Esophagus mucosa (tissue), 1 donor: Measurements from ENCODE around the gene HIP1. TPM values are rescaled to one million over a fixed set of nuclear protein-coding genes. Genes with fewer than 3 reads are reported as not detected.
"Not testable (repeated sequence)": the region's sequence is repeated elsewhere in the genome, so short reads cannot be mapped to it uniquely, and the experiment has no call there.

Experiments used
- ATAC-seq: fragments of 200-7000 bp; cut with Tn5 transposase; one replicate; pipeline ENCODE4 v1.9.1; 2020
- total RNA-seq: library from RNA; stranded (reverse); gene quantifications from one replicate; pipeline ENCODE4 v1.2.4, GENCODE V29; 2023
- donor health status: DM: yes; HTN: yes; CAD: no.

HIP1 gene
- total RNA-seq, 1 donor from 2014 or later: 5.4 TPM

DNA sequence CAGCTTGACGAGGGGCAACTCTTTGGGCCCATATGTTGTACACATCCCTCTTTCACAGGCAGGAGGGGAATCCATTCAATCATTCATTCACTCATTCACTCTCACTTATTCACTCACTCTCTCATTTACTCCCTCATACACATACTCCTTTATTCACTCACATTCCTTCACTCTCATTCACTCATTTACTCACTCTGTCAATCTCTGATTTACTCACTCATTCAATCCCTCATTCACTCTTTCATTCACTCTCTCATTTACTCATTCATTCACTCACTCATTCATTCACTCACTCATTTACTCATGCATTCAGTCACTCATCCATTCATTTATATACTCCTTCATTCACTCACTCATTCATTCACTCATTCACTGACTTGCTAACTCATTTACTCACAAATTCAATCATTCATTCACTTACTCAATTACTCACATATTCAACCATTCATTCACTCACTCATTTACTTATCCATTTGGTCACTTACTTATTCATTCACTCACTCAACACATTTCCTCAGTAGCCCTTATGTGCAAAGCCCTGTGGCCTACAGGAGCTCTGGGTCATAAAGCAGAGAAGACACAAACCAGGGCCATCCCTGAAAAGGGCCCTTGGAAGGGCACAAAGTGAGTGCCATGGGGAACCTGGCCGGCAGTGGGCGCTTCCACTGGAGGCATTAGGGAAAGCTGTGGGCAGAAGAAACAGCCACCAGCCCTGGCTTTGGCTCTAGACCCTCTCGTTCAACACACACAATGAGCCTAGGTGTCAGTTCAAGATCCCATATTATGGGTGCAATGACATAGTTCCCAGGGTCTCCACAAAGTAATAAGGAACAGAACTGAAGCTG, 26.0 kb downstream of the HIP1 start:
- no peak for ATAC-seq

GRCh38 chr7:75711656-75712514, 26.9 kb downstream of the HIP1 start:
- no peak for ATAC-seq

DNA sequence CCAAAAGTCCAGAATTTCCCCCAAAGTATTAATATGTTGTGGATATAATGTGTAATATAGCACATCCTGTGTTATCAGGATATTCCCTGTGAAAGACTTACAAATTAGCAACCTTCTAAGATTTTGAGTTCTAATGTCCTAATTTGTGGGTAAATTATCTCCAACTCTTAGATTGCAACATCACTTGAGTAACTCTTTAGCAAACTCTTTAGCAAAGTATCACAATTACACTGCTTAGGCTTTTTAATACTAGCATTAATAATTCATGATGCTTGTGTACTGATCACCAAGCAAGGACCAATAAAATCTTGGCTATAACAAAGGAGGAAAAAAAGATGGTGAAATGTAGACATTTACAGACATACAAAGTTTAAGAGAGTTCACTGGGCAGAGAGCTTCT, 27.7 kb downstream of the HIP1 start:
- ATAC-seq: no peak

- ATAC-seq: no peak
Observed at GRCh38 chr7:75704928-75705327, 33.8 kb downstream of the HIP1 start.

DNA sequence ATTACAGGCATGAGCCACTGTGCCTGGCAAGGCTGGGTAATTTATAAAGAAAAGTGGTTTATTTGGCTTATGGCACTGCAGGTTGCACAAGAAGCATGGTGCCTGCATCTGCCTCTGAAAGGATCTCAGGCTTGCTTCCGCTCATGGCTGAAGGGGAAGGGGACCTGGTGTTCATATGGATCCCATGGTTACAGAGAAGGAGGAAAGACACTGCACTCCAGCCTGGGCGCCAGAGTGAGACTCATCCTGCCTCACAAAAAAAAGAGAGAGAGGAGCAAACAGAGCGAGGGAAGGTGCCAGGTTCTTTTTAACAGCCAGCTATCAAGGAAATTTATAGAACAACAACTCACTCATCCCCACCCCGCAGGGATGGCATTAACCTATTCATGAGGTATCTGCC, 36.2 kb downstream of the HIP1 start:
- no peak for ATAC-seq

- no peak for ATAC-seq
Observed at GRCh38 chr7:75699993-75700392, 38.7 kb downstream of the HIP1 start.

DNA sequence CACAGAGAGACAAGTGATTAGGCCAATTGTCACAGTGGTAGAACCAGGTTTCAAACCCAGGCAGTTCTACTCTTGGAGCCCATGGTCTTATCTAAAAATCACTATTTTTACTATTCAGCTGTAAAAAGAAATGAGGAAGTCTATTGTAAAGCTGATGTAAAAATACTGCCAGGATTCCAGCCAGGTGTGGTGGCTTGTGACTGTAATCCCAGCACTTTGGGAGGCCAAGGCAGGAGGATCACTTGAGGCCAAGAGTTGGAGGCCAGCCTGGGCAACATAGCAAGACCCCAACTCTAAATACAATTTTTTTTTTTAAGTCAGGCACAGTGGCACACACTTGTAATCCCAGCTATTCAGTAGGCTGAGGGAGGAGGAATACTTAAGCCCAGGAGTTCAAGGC, 40.4 kb downstream of the HIP1 start:
- no peak for ATAC-seq

DNA sequence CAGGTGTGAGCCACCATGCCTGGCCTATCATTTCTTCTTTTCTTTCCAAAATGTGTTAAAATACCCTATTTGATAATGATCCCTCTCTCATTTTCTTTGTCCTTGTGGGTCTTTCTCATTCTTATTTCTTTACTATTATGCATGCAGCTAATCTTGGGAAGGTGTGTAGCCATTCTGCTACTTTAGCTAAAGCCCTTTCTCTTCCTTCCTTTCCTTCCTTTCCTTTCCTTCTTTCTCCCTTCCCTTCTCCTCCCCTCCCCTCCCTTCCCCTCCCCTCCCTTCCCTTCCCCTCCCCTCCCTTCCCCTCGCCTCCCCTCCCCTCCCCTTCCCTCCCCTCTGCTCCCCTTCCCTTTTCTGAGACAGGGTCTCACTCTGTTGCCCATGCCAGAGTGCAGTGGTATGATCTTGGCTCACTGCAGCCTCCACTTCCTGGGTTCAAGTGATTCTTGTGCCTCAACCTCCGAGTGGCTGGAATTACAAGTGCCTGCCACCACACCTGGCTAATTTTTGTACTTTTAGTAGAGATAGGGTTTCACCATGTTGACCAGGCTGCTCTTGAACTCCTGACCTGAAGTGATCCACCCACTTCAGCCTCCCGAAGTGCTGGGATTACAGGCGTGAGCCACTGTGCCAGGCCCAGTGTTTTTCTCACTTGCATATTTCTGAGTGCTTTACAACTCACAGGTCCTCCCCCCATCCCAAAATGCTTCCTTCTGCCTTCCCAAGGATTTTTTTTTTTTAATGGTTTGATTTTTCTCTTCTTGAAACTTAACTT, 42.3 kb downstream of the HIP1 start:
- no peak for ATAC-seq

DNA sequence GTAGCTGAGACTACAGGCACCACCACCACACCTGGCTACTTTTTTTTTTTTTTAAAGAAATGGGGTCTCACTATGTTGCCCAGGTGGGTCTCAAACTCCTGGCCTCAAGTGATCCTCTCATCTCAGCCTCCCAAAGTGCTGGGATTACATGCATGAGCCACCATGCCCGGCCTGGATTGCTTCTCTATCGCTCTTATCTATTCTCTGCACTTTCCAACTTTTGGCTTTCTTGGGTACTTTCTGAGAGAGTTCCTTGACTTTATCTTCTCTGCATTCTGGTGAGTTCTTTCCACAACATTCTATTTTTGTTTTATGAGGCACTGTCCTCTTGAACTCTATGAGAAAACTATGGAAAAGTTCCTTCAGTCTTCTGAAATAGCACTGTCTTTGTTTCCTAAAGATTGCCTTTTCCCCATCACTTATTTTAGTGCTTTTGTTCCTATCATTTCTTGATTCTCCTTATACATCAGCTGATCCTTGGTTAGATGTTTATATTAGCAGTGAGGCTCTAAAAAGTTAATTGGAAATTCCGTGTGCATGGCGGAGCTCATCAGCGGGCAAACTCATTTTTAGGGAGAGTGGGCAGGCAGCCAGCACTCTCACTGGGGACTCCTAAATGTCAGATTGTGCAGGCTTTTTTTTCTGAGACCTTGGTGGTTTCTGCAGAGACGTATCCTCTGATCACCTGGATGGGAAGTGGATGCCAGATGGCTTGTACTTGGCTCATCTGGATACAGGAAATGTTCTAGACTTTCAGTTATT, 43.9 kb downstream of the HIP1 start:
- no peak for ATAC-seq

DNA sequence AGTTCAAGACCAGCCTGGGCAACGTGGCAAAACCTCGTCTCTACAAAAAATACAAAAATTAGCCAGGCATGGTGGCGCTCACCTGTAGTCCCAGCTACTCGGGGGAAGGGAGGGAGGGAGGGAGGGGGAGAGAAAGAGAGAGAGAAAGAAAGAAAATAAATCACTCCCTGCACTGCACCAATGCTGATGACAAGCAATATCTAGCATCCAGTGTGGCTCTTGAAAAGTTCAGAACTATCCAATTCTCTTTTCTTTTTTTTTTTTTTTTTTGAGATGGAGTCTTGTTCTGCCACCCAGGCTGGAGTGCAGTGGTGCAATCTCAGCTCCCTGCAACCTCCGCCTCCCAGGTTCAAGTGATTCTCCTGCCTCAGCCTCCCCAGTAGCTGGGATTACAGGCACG, 45.1 kb downstream of the HIP1 start:
- not testable (repeated sequence) for ATAC-seq

DNA sequence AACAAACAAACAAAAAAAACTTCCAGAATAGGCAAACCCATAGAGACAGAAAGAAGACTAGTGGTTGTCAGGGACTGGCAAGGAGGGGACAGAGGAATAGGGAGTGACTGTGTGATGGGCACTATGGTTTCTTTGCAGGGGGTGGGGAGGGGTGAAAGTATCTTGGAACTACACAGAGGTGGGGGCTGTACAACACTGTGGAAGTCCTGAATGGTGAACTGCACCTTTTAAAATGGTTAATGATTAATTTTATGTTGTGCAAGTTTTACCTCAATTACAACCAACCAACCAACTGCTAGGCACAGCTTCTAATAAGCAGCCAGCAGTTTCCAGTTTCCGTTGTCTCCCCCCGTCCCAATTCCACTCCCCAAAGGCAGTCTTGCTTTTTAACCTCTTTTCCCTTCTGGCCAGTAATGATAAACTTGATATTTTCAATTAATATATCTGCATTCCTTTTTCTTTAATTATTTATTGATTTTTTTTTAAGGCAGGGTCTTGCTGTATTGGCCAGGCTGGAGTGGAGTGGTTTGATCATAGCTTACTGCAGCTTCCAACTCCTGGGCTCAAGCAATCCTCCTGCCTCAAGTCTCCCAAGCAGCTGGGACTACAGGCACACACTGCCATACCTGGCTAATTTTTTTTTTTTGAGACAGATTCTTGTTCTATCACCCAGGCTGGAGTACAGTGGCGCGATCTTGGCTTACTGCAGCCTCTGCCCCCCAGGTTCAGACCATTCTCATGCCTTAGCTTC, 46.8 kb downstream of the HIP1 start:
- no peak for ATAC-seq

- ATAC-seq: no peak
Observed at GRCh38 chr7:75690121-75690523, 48.6 kb downstream of the HIP1 start.

DNA sequence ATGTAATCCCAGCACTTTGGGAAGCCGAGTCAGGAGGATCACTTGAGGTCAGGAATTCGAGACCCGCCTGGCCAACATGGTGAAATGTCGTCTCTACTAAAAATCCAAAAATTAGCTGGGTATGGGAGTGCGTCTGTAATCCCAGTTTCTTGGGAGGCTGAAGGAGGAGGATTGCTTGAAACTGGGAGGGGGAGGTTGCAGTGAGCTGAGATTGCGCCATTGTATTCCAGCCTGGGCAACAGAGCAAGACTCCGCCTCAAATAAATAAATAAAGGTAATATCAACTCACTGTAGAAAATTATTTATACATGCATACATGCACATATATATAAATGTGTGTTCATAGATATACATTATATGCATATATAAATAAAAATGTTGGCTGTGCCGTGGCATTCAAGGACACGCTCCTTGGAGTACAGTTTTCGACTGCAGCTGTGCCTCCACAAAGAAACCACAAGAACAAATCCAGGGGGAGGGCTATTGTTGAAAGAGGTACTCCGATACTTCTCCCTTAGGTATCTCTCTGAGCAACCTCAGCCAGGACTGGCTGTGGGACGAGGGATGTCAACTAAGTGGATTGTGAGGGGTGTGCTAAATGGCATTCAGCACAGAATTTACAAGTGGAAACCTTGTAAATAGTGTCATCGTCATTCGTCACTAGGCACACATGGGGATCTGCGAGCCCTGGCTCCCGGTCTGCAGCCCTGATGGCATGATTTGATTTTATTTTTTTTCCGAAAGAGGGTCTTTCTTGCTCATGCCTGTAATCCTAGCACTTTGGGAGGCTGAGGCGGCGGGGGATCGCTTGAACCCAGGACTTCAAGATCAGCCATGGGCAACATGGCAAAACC, 49.3 kb downstream of the HIP1 start:
- ATAC-seq: no peak

DNA sequence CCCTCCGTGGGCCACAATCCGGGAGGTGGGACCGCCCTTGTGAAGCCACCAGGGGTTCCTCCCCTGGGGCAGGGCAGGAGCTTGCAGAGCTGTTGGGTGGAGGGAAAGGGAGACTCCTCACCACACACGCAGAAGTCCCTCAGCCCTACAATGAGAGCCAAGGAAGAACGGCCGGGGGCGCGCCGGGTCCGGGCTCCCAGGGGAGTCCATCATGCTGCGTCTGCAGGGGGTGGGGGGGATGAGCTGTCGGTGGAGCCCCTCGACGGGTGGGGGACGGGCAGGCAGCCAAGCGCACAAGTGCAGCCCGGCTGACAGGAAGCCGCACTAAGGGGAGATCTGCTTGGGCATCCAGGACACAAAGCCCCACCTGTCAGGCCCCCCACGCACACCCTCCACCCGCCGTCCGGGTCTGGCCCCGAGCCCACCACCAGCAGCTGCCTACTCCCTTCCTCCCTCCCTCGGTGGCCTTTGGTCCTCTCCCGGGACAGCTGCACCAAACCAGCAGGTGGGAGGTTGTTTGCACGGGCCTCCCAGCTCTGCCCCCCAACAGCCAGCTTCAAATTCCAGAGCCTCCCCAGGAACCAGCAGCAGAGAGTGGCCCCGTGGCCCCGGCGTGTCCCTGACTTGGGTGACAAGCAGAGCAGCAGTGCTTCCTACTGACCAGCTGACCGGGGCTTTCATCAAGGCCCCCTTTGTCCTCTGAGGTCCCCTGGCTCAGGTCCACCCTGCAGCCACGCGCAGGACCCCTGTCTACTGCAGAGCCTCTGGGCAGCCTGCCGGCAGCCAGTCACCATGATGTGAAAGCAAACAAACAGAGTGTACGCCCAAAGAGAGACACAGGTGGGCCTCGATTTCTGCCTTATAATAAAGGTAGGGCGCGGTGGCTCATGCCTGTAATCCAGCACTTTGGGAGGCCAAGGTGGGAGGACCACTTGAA, 50.3 kb downstream of the HIP1 start:
- no peak for ATAC-seq

- no peak for ATAC-seq
Observed at GRCh38 chr7:75687246-75688088, 51.3 kb downstream of the HIP1 start.

- no peak for ATAC-seq
Observed at GRCh38 chr7:75686551-75686950, 52.2 kb downstream of the HIP1 start.

DNA sequence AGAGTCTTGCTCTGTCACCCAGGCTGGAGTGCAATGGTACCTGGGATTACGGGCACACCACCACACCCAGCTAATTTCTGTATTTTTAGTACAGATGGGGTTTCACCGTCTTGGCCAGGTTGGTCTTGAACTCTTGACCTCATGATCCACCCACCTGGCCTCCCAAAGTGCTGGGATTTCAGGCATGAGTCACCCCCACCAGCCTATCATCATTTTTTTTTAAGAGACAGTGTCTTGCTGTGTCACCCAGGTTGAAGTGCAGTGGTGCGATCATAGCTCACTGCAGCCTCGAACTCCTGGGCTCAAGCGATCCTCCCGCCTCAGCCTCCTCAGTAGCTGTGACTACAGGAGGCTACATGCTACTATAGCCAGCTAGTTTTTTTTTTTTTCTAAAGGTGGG, 56.7 kb downstream of the HIP1 start:
- ATAC-seq: not testable (repeated sequence)

GRCh38 chr7:75679060-75679459, 59.7 kb downstream of the HIP1 start:
- ATAC-seq: no peak
